Skeletal muscle satellite cell (primary cell): ENCODE measurements around the gene CARNS1.
"Not testable (repeated sequence)": the region's sequence is repeated elsewhere in the genome, so short reads cannot be mapped to it uniquely, and the experiment has no call there.

Experiments
- H3K27me3 ChIP-seq: 2 replicates; pipeline ENCODE4 v1.7.0; 2013; ENCODE audit warnings: low read length; ENCODE audit not compliant: control insufficient read depth, insufficient read depth
- H3K36me3 ChIP-seq: 2 replicates; pipeline ENCODE4 v1.7.0; 2013; ENCODE audit warnings: mild to moderate bottlenecking, control low read depth, low read length; ENCODE audit not compliant: insufficient read depth
- H3K4me1 ChIP-seq: 2 replicates; pipeline ENCODE4 v1.7.0; 2013; ENCODE audit warnings: low read length; ENCODE audit not compliant: control insufficient read depth, insufficient read depth
- H3K4me2 ChIP-seq: 2 replicates; pipeline ENCODE4 v1.7.0; 2013; ENCODE audit warnings: mild to moderate bottlenecking, low read length
- H3K4me3 ChIP-seq: 2 replicates; pipeline ENCODE4 v1.7.0; 2013; ENCODE audit warnings: low read length
- H3K9ac ChIP-seq: 2 replicates; pipeline ENCODE4 v1.7.0; 2013; ENCODE audit warnings: mild to moderate bottlenecking, low read depth, low read length, moderate library complexity
- H3K9me3 ChIP-seq: replicated peaks from 2 replicates; pipeline ENCODE4 v1.7.0; 2013; ENCODE audit warnings: mild to moderate bottlenecking, control low read depth, low read length

CARNS1 gene

DNA sequence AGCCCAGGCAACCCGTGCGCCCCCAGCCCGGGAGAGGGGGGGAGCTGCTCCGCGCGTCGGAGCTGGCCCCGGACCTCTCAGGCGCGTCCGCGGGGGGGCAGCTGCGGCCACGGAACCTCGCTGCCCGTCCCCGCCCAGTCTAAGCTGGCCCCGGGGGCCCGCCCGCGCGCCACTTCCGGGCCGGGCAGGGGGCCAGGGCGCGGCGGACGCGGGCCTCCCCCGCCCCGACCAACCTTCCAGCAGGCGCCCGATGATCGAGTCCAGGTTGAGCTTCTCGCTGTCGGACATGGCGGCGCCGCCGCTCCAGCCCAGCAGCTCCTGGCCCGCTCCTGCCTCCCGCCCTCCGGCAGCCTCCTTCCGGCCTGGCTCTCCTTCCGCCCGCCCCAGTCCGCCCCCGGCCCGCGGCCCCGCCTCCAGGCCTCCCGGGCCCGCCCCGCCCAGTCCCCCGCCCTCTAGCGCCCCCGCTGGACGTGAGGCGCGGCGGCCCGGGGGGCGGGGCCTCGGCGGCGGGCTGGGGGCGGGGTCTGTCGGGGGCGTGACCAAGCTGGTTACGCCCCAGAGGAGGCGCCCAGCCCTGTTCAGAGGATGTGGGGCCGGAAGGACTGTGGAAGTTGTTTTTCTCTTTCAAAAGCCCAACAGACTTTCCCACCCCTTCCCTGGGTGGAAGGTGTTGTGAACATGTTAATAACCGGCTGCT, 13.8 kb upstream of the CARNS1 start, which contains the start of gene PPP1CA:
TSS of gene PPP1CA (minus strand) at position 364 of the 697 bp plus-strand sequence. CDS start at position 288, 76 bp downstream.
- peak within 1 kb of the TSS; percentile 88 for H3K4me2 ChIP-seq
- peak within 1 kb of the TSS; percentile 97 for H3K4me3 ChIP-seq
- H3K9me3 ChIP-seq, result no peaks in the 10 kb centered on the region
- H3K4me1 ChIP-seq, result peaks cover 21% of the 10 kb centered on the region
- H3K36me3 ChIP-seq, result peaks cover 32% of the 10 kb centered on the region
- peak within 1 kb of the TSS; percentile 98 for H3K9ac ChIP-seq
- H3K27me3 ChIP-seq, result no peaks in the 10 kb centered on the region

- peaks cover 21% of the 10 kb centered on the region for H3K4me1 ChIP-seq
Measured at GRCh38 chr11:67402192-67402839, 13.2 kb upstream of the CARNS1 start.

GRCh38 chr11:67403085-67403484, 12.4 kb upstream of the CARNS1 start:
- peaks cover 21% of the 10 kb centered on the region for H3K4me1 ChIP-seq
- H3K4me3 ChIP-seq, H3K9ac ChIP-seq, H3K27me3 ChIP-seq, H3K9me3 ChIP-seq, H3K4me2 ChIP-seq: not testable (repeated sequence)
- peaks cover 23% of the 10 kb centered on the region for H3K36me3 ChIP-seq

More at GRCh38 chr11:67402192-67402839, 13.2 kb upstream of the CARNS1 start:
- Histone ChIP-seq H3K4me3 (peak overlapping the region; percentile 61), H3K9ac (peak overlapping the region; percentile 77), H3K36me3 (peaks cover 31% of the 10 kb centered on the region), H3K4me2 (peak overlapping the region; percentile 88)
- H3K9me3 ChIP-seq, H3K27me3 ChIP-seq: not testable (repeated sequence)

DNA sequence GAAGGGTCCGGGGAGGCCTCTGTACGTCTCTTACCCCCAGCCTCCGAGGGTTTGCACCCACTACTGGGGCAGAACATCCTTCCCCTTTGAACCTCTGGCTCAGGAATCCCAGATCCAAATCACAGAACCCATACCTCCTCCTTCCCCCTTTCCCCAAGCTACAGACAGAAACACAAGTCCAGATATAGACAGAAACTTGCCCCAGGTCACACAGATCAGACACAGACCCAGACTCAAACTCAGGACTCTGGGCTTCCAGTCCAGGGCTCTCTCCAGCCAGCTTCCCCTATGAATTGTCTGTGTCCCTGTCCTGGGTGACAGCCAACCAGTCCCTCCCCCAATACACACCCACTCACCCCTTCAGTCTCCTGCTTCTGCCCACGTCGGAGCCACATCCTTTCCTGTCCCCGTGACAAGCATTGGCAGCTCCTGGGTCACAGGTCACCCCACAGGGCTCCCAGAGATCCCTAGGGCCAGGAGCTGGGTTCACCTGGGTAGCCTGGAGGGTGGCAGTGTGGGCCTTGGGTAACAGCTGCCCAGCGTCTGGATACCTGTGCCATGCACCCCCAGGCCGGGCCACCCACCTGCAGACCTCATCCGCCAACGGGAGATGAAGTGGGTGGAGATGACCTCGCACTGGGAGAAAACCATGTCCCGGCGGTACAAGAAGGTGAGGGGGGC, 10.8 kb upstream of the CARNS1 start:
- Histone ChIP-seq H3K4me3 (no peak overlapping the region), H3K27me3 (peaks cover 23% of the 10 kb centered on the region), H3K9me3 (no peaks in the 10 kb centered on the region), H3K4me1 (peaks cover 21% of the 10 kb centered on the region), H3K36me3 (peaks cover 7% of the 10 kb centered on the region), H3K9ac (no peak overlapping the region), H3K4me2 (no peak overlapping the region)

- H3K27me3 ChIP-seq, result peaks cover 29% of the 10 kb centered on the region
- H3K9ac ChIP-seq, result no peak overlapping the region
- peaks cover 5% of the 10 kb centered on the region for H3K36me3 ChIP-seq
- no peaks in the 10 kb centered on the region for H3K9me3 ChIP-seq
- H3K4me3 ChIP-seq, result no peak overlapping the region
- peaks cover 18% of the 10 kb centered on the region for H3K4me1 ChIP-seq
- H3K4me2 ChIP-seq, result no peak overlapping the region
Measured at GRCh38 chr11:67405196-67405567, 10.3 kb upstream of the CARNS1 start.

DNA sequence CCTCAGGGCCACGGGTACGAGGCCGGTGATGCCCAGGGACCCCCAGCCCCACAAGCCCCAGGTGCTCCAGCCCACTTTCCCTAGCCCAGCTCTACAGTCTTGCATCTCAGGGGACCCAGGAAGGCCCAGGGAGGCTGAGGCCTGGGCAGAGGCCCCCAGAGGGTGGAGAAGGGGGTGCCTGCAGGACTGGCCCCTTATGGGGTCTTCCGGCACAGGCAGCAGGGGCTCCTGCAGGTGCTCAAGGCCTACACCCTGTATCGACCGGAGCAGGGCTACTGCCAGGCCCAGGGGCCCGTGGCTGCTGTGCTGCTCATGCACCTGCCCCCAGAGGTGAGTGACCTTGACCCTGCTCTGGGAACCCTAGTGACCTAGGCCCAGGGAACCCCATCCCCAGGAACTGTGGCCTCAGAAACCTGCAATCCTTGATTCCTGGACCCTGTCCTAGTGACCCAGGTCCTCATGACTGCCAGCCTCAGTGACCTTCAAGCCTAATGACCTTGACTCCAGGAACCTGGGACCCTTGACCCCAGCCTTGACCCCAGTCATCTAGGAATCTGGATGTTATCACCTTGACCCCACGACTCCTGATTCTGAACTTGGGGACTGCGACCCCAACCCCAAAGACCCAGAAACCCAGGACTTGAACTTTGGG, 9.7 kb upstream of the CARNS1 start:
- no peaks in the 10 kb centered on the region for H3K36me3 ChIP-seq
- H3K27me3 ChIP-seq, result peaks cover 35% of the 10 kb centered on the region
- no peak overlapping the region for H3K4me2 ChIP-seq
- H3K9ac ChIP-seq, result no peak overlapping the region
- no peaks in the 10 kb centered on the region for H3K9me3 ChIP-seq
- peaks cover 14% of the 10 kb centered on the region for H3K4me1 ChIP-seq
- H3K4me3 ChIP-seq, result no peak overlapping the region

DNA sequence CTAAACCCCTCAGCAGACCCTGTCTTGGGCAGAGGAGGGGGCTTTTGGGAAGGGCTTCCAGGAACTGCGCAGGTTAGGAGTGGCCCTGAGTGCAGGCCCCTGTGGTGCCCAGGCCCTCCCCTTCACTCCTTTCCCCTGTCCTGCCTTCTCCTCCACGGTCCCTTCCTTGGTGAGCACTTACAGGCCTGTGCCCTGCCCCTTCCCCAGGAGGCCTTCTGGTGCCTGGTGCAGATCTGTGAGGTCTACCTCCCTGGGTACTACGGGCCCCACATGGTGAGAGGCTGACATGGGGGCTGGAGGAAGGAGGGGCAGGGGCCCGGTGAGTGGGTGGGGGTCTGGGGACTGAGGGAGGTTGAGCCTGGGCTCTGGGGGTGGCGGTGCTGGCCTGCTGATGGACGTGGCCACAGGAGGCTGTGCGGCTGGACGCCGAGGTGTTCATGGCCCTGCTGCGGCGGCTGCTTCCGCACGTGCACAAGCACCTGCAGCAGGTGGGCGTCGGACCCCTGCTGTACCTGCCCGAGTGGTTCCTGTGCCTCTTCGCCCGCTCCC, 9.0 kb upstream of the CARNS1 start:
- Histone ChIP-seq H3K9me3 (no peaks in the 10 kb centered on the region), H3K4me2 (no peak overlapping the region), H3K36me3 (no peaks in the 10 kb centered on the region), H3K4me1 (peaks cover 14% of the 10 kb centered on the region), H3K27me3 (peaks cover 42% of the 10 kb centered on the region), H3K9ac (no peak overlapping the region), H3K4me3 (no peak overlapping the region)

DNA sequence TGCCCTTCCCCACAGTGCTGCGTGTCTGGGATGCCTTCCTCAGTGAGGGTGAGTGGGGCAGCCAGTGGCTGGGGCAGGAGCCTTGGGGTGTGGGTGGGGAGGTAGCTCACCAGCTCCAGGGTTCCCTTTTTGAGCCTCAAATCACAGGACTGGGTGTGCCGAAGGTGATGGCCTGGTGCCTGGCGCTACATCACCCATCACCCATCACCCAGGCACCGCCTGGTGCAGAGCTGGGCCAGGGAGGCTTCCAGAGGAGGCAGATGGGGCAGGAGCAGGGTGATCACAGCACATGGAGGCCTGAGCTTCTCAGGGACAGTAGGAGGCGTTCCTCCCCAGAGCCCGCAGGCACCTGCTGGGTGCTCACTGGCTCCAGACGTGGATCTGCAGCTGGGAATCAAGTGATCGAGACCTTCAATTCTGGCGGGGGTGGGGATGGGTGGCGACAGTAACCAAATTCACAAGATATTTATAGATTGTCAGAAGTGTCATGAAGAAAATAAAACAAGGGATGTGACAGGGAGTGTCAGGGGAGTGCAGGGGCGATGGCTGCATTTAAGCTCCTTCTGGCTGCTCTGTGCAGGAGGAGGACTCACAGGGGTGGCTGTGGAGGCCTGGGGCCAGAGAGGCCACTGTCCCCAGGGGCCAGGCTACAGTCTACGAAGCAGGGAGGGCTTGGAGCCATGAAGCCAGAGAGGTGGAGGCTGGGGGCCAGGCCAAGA, 8.3 kb upstream of the CARNS1 start:
- Histone ChIP-seq H3K9ac (no peak overlapping the region), H3K36me3 (no peaks in the 10 kb centered on the region), H3K4me3 (no peak overlapping the region), H3K4me2 (no peak overlapping the region), H3K27me3 (peaks cover 48% of the 10 kb centered on the region), H3K9me3 (no peaks in the 10 kb centered on the region), H3K4me1 (peaks cover 11% of the 10 kb centered on the region)

DNA sequence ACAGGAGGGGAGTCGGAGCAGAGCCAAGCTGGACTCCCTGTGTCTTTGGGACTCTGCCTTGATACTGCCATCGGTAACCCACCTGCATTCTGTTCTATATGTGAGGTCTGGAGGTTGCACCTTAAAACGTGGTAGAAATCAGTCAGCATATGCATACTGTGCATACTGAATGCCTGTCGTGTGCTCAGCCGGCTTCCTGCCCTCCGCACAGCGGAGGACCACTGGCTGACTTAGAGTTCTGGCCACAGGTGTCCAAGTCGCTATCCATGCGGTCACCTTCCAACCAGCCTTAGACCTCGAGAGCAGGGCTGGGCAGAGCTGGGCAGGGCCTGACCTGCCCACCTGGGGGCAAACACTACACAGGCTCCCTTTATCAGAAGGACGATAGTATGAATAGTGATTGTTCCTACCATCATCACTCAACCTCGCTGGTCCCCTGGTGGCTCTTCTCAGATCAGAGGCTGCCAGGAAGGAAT, 7.8 kb upstream of the CARNS1 start:
- H3K4me3 ChIP-seq, result no peak overlapping the region
- H3K4me1 ChIP-seq, result peaks cover 8% of the 10 kb centered on the region
- H3K9ac ChIP-seq, result no peak overlapping the region
- H3K9me3 ChIP-seq, result no peaks in the 10 kb centered on the region
- H3K27me3 ChIP-seq, result peaks cover 54% of the 10 kb centered on the region
- H3K4me2 ChIP-seq, result no peak overlapping the region
- H3K36me3 ChIP-seq, result no peaks in the 10 kb centered on the region

DNA sequence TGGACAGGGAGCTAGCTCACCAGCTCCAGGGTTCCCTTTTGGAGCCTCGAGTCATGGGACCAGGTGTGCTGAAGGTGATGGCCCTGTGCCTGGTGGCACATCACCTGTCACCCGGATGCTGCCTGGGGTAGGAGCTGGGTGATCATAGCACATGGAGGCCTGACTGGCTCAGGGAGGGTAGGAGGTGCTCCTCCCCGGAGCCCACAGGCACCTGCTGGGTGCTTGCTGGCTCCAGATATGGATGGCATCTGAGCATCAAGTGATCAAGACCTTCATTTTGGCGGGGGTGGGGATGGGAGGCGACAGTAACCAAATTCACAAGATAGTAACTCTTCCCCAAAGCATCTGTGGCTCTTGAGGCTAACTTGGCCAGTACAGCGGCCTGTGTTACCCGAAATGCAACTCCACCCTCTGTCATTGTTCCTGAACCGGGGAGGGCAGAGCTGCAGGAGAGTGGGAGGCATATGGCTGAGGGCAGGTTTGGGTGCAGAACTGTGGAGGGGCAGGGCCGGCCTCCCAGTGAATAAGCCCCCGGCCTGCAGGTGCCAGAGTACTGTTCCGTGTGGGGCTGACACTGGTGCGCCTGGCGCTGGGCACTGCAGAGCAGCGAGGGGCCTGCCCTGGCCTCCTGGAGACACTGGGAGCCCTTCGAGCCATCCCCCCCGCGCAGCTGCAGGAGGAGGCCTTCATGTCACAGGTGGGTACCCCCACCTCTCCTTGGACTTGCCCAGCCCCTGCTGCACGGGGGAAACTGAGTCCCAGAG, 6.9 kb upstream of the CARNS1 start:
- no peaks in the 10 kb centered on the region for H3K36me3 ChIP-seq
- no peak overlapping the region for H3K4me3 ChIP-seq

More for the DNA sequence above, 6.9 kb upstream of the CARNS1 start:
- no peaks in the 10 kb centered on the region for H3K9me3 ChIP-seq
- H3K4me2 ChIP-seq, result no peak overlapping the region
- peaks cover 8% of the 10 kb centered on the region for H3K4me1 ChIP-seq
- no peak overlapping the region for H3K9ac ChIP-seq
- peaks cover 54% of the 10 kb centered on the region for H3K27me3 ChIP-seq
